Tibial nerve (tissue), 4 donors: ENCODE data around the gene TCEAL4. TPM values are rescaled to one million over a fixed set of nuclear protein-coding genes. Genes with fewer than 3 reads are reported as not detected.

ENCODE experiments used
- DNase-seq, 2 donors: peaks; one replicate each; pipeline ENCODE4 v3.0.0-alpha.2; 2019; ENCODE audit warnings: low spot score in 2 of 2
- H3K27ac ChIP-seq, 4 donors: fragments of 200-600 bp; sonication (generic) in 3 of 4; one replicate each; pipeline ENCODE4 v1.5.1; 2017 to 2019; ENCODE audit warnings: mild to moderate bottlenecking in 1 of 4
- H3K27me3 ChIP-seq, 2 donors: fragments of 200-600 bp; sonication (generic) in 1 of 2; one replicate each; pipeline versions ENCODE4 v1.5.1 to v1.6.0; 2017 to 2019
- H3K36me3 ChIP-seq, 3 donors: fragments of 200-600 bp; sonication (generic); one replicate each; pipeline ENCODE4 v1.5.1; 2018 to 2019
- H3K4me1 ChIP-seq, 4 donors: fragments of 200-600 bp; sonication (generic) in 3 of 4; one replicate each; pipeline ENCODE4 v1.5.1; 2017 to 2019
- H3K4me3 ChIP-seq, 4 donors: fragments of 200-600 bp; sonication (generic) in 3 of 4; one replicate each; pipeline ENCODE4 v1.5.1; 2017 to 2019; ENCODE audit warnings: mild to moderate bottlenecking in 1 of 4, moderate library complexity in 1 of 4
- H3K9me3 ChIP-seq, 4 donors: fragments of 200-600 bp; sonication (generic) in 3 of 4; one replicate each; pipeline ENCODE4 v1.5.1; 2017 to 2019
- EP300 ChIP-seq, 2 donors: sonication (generic); formaldehyde crosslinking; IDR thresholded peaks; one replicate each; pipeline ENCODE4 v1.6.1; 2017; ENCODE audit warnings: antibody characterized with exemption in 2 of 2, mild to moderate bottlenecking in 1 of 2
- POLR2A ChIP-seq, 2 donors: fragments of 450-650 bp; IDR thresholded peaks; one replicate each; pipeline ENCODE4 v1.6.1; 2017; ENCODE audit warnings: antibody characterized with exemption in 2 of 2, mild to moderate bottlenecking in 2 of 2, moderate library complexity in 2 of 2
- WGBS, 2 donors: methylation state at CpG; one replicate each; pipeline ENCODE4 v1.1.5; 2018; 5-methylcytosine and 5-hydroxymethylcytosine counted together
- total RNA-seq, 4 donors: library from RNA; depleted of rRNA; stranded (reverse); fragments of >200 nt; gene quantifications; one replicate each; pipeline ENCODE4 v1.1.0, GENCODE V29; 2016
- TF ChIP-seq, protein P1 (sequence below), 5 experiments: fragments of 200-600 bp in 3 of 5; fragments of 450-650 bp in 2 of 5; sonication (generic) in 3 of 5; IDR thresholded peaks; one replicate each; pipeline ENCODE4 v1.5.1; 2016 to 2019; ENCODE audit warnings: antibody characterized with exemption in 5 of 5, mild to moderate bottlenecking in 3 of 5, moderate library complexity in 2 of 5

Gene TCEAL4
- total RNA-seq, 4 donors from 2014 or later: 164 to 453 (median 204) TPM

DNA sequence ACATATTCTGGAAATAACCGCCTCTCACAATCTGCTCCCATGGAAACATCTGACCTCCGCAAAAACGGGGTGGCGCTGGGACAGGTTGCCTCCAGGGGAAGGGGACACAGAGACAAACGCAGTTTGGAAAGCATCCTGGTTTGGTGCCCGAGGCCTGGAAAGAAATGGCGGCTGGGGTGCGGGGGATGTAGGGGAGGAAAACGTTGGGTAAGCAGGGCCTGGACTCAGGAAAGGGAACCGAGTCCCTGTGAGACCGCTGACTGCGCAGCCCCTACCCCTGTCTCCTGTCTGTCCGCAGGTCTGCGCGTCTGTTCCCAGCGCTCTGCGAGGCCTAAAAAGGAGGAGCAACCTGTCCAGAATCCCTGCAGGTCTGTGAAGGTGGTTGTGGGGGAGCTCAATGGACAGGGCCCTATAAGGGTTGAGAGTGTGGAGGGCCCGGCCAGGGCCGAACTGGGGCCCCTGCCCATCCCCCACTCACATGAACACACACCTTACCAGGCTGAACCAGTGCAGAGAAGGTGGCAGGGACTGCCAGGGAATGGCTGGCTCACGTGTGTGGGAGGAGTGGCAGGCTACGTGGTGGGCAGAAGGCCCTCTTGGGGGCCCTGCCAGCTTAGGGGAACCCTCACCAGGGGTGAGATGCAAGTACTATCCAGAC is 23.1 kb downstream of the TCEAL4 start:
- peak overlapping the region; percentile 58 to 74 (median 68) for H3K4me3 ChIP-seq
- H3K36me3 ChIP-seq: no peaks in the 10 kb centered on the region
- no peak for TF ChIP-seq EP300 (IDR thresholded peaks at IDR 0.05)
- no peak for TF ChIP-seq POLR2A (IDR thresholded peaks at IDR 0.05)
- TF ChIP-seq, protein P1, sequence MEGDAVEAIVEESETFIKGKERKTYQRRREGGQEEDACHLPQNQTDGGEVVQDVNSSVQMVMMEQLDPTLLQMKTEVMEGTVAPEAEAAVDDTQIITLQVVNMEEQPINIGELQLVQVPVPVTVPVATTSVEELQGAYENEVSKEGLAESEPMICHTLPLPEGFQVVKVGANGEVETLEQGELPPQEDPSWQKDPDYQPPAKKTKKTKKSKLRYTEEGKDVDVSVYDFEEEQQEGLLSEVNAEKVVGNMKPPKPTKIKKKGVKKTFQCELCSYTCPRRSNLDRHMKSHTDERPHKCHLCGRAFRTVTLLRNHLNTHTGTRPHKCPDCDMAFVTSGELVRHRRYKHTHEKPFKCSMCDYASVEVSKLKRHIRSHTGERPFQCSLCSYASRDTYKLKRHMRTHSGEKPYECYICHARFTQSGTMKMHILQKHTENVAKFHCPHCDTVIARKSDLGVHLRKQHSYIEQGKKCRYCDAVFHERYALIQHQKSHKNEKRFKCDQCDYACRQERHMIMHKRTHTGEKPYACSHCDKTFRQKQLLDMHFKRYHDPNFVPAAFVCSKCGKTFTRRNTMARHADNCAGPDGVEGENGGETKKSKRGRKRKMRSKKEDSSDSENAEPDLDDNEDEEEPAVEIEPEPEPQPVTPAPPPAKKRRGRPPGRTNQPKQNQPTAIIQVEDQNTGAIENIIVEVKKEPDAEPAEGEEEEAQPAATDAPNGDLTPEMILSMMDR (IDR thresholded peaks at IDR 0.05): no peak
- WGBS, 2 donors: 32 to 40% methylated on average over 1 to 21 of the region's 21 CpGs
- no peaks in the 10 kb centered on the region for H3K9me3 ChIP-seq
- H3K27me3 ChIP-seq: peaks cover 0 to 9% of the 10 kb centered on the region in 2 donors
- peak overlapping the region; percentile 83 to 97 (median 93) for H3K27ac ChIP-seq
- DNase-seq: no peak
- H3K4me1 ChIP-seq: no peaks in the 10 kb centered on the region

- H3K9me3 ChIP-seq: no peaks in the 10 kb centered on the region
- H3K27ac ChIP-seq: no peak overlapping the region
- H3K36me3 ChIP-seq: no peaks in the 10 kb centered on the region
- TF ChIP-seq POLR2A (IDR thresholded peaks at IDR 0.05) (no peak), EP300 (IDR thresholded peaks at IDR 0.05) (no peak)
- TF ChIP-seq, protein P1 (IDR thresholded peaks at IDR 0.05): no peak
- no peaks in the 10 kb centered on the region for H3K4me1 ChIP-seq
- DNase-seq: no peak
- H3K4me3 ChIP-seq: no peak overlapping the region
- H3K27me3 ChIP-seq: peaks cover 0 to 7% of the 10 kb centered on the region in 2 donors
- WGBS, 2 donors: 58 to 62% methylated on average over 1 of the region's 1 CpG
These were observed 25.0 kb downstream of the TCEAL4 start for GRCh38 chrX:103610282-103610681.

DNA sequence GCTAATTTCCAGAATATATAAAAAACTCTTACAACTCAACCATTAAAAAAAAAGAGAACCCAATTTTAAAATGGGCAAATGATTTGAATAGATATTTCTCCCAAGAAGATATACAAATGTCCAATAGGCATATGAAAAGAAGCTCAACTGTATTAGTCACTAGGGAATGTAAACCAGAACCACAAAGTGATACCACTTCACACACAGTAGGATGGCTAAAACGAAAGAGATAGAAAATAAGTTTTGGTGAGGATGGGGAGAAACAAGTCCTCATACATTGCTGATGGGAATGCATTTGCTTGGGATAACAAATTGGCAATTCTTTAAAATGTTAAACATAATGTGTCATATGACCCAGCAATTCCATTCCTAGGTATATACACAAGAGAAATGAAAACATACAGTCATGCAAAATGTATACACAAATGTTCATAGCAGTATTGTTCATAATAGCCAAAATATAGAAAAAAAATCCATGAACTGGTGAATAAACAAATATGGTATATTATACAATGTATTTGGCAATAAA is 28.1 kb downstream of the TCEAL4 start:
- Histone ChIP-seq H3K4me3 (no peak overlapping the region), H3K9me3 (no peaks in the 10 kb centered on the region), H3K27me3 (peaks cover 0 to 1% of the 10 kb centered on the region in 2 donors), H3K36me3 (no peaks in the 10 kb centered on the region), H3K27ac (no peak overlapping the region), H3K4me1 (no peaks in the 10 kb centered on the region)
- no peak for DNase-seq
- TF ChIP-seq POLR2A (IDR thresholded peaks at IDR 0.05): no peak
- TF ChIP-seq, protein P1 (IDR thresholded peaks at IDR 0.05): no peak
- TF ChIP-seq EP300 (IDR thresholded peaks at IDR 0.05): no peak
- WGBS, 2 donors: 53 to 70% methylated on average over 1 of the region's 1 CpG

DNA sequence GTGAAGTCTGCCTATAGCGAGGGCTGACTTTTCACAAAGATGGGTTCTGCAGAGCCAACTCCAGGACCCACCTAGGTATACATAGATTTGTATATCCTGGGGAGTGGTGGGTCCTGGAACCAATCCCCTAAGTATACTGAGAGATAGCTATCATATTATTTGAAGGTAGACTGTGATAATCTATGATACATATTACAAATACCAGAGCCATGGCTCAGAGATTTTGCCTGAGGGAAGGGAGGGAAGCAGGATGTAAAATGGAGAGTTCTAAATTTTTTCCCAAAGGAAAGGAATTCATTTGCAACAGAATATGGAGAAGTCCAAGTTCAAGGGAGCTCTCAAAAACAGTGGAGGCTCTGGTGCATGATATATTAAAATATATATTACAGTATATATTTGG is 29.7 kb downstream of the TCEAL4 start:
- no peaks in the 10 kb centered on the region for H3K4me1 ChIP-seq
- no peaks in the 10 kb centered on the region for H3K9me3 ChIP-seq
- no peak overlapping the region for H3K4me3 ChIP-seq
- no peak overlapping the region for H3K27ac ChIP-seq
- DNase-seq: no peak
- no peaks in the 10 kb centered on the region for H3K36me3 ChIP-seq
- TF ChIP-seq POLR2A (IDR thresholded peaks at IDR 0.05): no peak
- TF ChIP-seq, protein P1 (IDR thresholded peaks at IDR 0.05): no peak
- H3K27me3 ChIP-seq: no peaks in the 10 kb centered on the region
- WGBS, 2 donors: 67 to 100% methylated on average over 1 of the region's 1 CpG

GRCh38 chrX:103615781-103616371 is 30.6 kb downstream of the TCEAL4 start:
- no peak overlapping the region for H3K4me3 ChIP-seq
- H3K9me3 ChIP-seq: no peaks in the 10 kb centered on the region
- no peak overlapping the region for H3K27ac ChIP-seq
- no peaks in the 10 kb centered on the region for H3K4me1 ChIP-seq
- DNase-seq: no peak
- no peaks in the 10 kb centered on the region for H3K27me3 ChIP-seq
- TF ChIP-seq EP300 (IDR thresholded peaks at IDR 0.05) (no peak), POLR2A (IDR thresholded peaks at IDR 0.05) (no peak)
- TF ChIP-seq, protein P1 (IDR thresholded peaks at IDR 0.05): no peak
- H3K36me3 ChIP-seq: no peaks in the 10 kb centered on the region
